Middle frontal gyrus (tissue), 1 donor: Measurements from ENCODE around the gene E2F2.
"Not testable (repeated sequence)": the region's sequence is repeated elsewhere in the genome, so short reads cannot be mapped to it uniquely, and the experiment has no call there.

ENCODE experiments used
- DNase-seq: peaks from one replicate; pipeline ENCODE4 v3.0.0-alpha.2; 2015; ENCODE audit warnings: low spot score; ENCODE audit errors: extremely low spot score

Gene E2F2

GRCh38 chr1:23524716-23525401 is 6.2 kb downstream of the E2F2 start:
- DNase-seq = no peak

- DNase-seq = no peak
Observed at GRCh38 chr1:23524163-23524562, 6.9 kb downstream of the E2F2 start.

GRCh38 chr1:23522244-23522982 is 8.6 kb downstream of the E2F2 start:
- no peak for DNase-seq

- no peak for DNase-seq
Observed at GRCh38 chr1:23521588-23521987, 9.4 kb downstream of the E2F2 start.

GRCh38 chr1:23517581-23517980 is 13.5 kb downstream of the E2F2 start:
- DNase-seq = no peak

- DNase-seq = no peak
Observed at GRCh38 chr1:23515905-23516304, 15.1 kb downstream of the E2F2 start.

GRCh38 chr1:23514111-23514679 is 16.8 kb downstream of the E2F2 start:
- no peak for DNase-seq

GRCh38 chr1:23509896-23510295 is 21.1 kb downstream of the E2F2 start:
- DNase-seq = no peak

GRCh38 chr1:23506376-23507107 is 24.5 kb downstream of the E2F2 start:
- DNase-seq = no peak

- no peak for DNase-seq
Observed at GRCh38 chr1:23505851-23506250, 25.2 kb downstream of the E2F2 start.

GRCh38 chr1:23504156-23504555 is 26.9 kb downstream of the E2F2 start:
- DNase-seq = not testable (repeated sequence)

- DNase-seq = no peak
Observed at GRCh38 chr1:23502951-23503350, 28.1 kb downstream of the E2F2 start.

- DNase-seq = no peak
Observed at GRCh38 chr1:23500466-23500865, 30.6 kb downstream of the E2F2 start.

- no peak for DNase-seq
Observed at GRCh38 chr1:23497777-23498439, 33.1 kb downstream of the E2F2 start.

GRCh38 chr1:23496490-23497181 is 34.4 kb downstream of the E2F2 start:
- no peak for DNase-seq

- DNase-seq = not testable (repeated sequence)
Observed at GRCh38 chr1:23494836-23495235, 36.2 kb downstream of the E2F2 start.

GRCh38 chr1:23492776-23493175 is 38.3 kb downstream of the E2F2 start:
- DNase-seq = not testable (repeated sequence)

- DNase-seq = no peak
Observed at GRCh38 chr1:23492132-23492720, 38.8 kb downstream of the E2F2 start.

- no peak for DNase-seq
Observed at GRCh38 chr1:23489842-23490241, 41.2 kb downstream of the E2F2 start.

- DNase-seq = no peak
Observed at GRCh38 chr1:23485002-23485332, 46.1 kb downstream of the E2F2 start.
